ENCODE measurements around the gene SESTD1.

DNA sequence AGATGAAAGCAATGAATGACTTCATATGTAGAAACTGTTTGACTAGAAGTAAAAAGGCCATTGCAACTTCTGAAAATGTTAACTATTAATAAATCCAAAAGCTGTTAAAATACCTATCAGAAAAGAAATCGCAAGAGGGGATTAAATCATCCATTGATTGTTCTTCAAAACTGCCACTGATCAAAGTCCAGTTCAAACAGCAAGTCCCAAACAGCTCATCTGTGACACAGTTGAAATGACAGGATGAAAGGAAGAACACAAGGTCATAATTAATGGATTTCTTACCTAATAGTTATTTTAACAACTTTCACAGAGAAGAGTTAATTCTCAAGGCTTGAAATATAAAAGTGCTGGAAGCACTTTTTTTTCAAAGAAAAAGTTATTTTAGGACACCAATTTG is 90.4 kb downstream of the SESTD1 start:
- TF ChIP-seq CTCF (IDR thresholded peaks at IDR 0.05) = no peak
- TF ChIP-seq POLR2AphosphoS5 (IDR thresholded peaks at IDR 0.05) = no peak
- TF ChIP-seq POLR2A (IDR thresholded peaks at IDR 0.05) = no peak
